Breast epithelium (tissue), 4 donors: Measurements from ENCODE around the gene FGL2. TPM values are rescaled to one million over a fixed set of nuclear protein-coding genes. Genes with fewer than 3 reads are reported as not detected.
"Not testable (repeated sequence)": the region's sequence is repeated elsewhere in the genome, so short reads cannot be mapped to it uniquely, and the experiment has no call there.

Experiments
- DNase-seq, 2 donors: peaks; one replicate each; pipeline ENCODE4 v3.0.0-alpha.2; 2019; ENCODE audit warnings: low spot score in 2 of 2
- H3K27ac ChIP-seq, 2 donors: fragments of 200-600 bp; sonication (generic) in 1 of 2; one replicate each; pipeline ENCODE4 v1.5.1; 2016 to 2019; ENCODE audit warnings: mild to moderate bottlenecking in 1 of 2
- H3K27me3 ChIP-seq, 2 donors: fragments of 200-600 bp; sonication (generic) in 1 of 2; one replicate each; pipeline versions ENCODE4 v1.5.1 to v1.6.0; 2017 to 2019; ENCODE audit warnings: control low read depth in 1 of 2, mild to moderate bottlenecking in 1 of 2
- H3K36me3 ChIP-seq: fragments of 200-600 bp; one replicate; pipeline ENCODE4 v1.5.1; 2019
- H3K4me1 ChIP-seq, 2 donors: fragments of 200-600 bp; sonication (generic); one replicate each; pipeline ENCODE4 v1.5.1; 2016 to 2019; ENCODE audit warnings: control low read depth in 1 of 2
- H3K4me3 ChIP-seq, 3 donors: fragments of 200-600 bp; sonication (generic); 1 replicate in 2 of 3; 2 replicates in 1 of 3; pipeline ENCODE4 v1.5.1; 2016 to 2019; ENCODE audit warnings: mild to moderate bottlenecking in 3 of 3, moderate library complexity in 2 of 3
- H3K9me3 ChIP-seq, 2 donors: fragments of 200-600 bp; sonication (generic) in 1 of 2; one replicate each; pipeline ENCODE4 v1.5.1; 2016 to 2019; ENCODE audit warnings: control low read depth in 1 of 2
- POLR2A ChIP-seq: fragments of 450-650 bp; IDR thresholded peaks from one replicate; pipeline ENCODE4 v1.6.1; 2016; ENCODE audit warnings: antibody characterized with exemption, mild to moderate bottlenecking, moderate library complexity
- POLR2AphosphoS5 ChIP-seq, 3 donors: sonication (generic); formaldehyde crosslinking; IDR thresholded peaks; one replicate each; pipeline ENCODE4 v1.6.1; 2017; ENCODE audit warnings: antibody characterized with exemption in 3 of 3
- intact Hi-C: fragments of 100-400 bp; cut with DNase I; formaldehyde crosslinking; loops from one replicate; pipeline ENCODE4 v1.15.1; 2023; ENCODE audit warnings: low total_unique reads
- total RNA-seq, 3 donors: library from RNA; depleted of rRNA; stranded (reverse); fragments of >200 nt; gene quantifications; one replicate each; pipeline ENCODE4 v1.1.0, GENCODE V29; 2016
- TF ChIP-seq, protein P1 (sequence below), 3 donors: fragments of 450-650 bp; IDR thresholded peaks; one replicate each; pipeline ENCODE4 v1.5.1; 2016 to 2017; ENCODE audit warnings: antibody characterized with exemption in 3 of 3, mild to moderate bottlenecking in 3 of 3, moderate library complexity in 3 of 3

The FGL2 gene
- total RNA-seq, 3 donors from 2014 or later = 17.4 to 62.1 (median 23.3) TPM

DNA sequence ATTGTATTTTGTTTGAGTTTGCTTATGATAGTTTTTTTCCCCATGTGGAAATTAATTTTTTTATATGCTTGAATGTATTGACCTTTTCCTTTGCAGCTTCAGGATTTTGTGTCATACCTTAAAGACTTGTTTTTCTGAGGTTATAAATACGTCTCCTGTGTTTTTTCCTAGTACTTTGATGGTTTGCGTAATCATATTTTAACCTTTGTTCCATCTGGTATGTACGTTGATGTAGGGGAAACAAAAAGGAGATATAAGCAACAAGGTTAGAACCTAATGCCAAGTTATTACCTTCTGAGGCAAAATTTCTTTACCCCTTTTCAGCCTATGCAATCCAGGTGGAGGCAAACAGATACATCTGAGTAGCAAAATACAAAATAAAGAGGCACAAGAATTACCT lies 17.9 kb downstream of the FGL2 start:
- intact Hi-C loops = no loop called here
- no peak overlapping the region for H3K4me3 ChIP-seq
- TF ChIP-seq POLR2AphosphoS5 (IDR thresholded peaks at IDR 0.05) = no peak
- TF ChIP-seq POLR2A = no peak
- TF ChIP-seq, protein P1, sequence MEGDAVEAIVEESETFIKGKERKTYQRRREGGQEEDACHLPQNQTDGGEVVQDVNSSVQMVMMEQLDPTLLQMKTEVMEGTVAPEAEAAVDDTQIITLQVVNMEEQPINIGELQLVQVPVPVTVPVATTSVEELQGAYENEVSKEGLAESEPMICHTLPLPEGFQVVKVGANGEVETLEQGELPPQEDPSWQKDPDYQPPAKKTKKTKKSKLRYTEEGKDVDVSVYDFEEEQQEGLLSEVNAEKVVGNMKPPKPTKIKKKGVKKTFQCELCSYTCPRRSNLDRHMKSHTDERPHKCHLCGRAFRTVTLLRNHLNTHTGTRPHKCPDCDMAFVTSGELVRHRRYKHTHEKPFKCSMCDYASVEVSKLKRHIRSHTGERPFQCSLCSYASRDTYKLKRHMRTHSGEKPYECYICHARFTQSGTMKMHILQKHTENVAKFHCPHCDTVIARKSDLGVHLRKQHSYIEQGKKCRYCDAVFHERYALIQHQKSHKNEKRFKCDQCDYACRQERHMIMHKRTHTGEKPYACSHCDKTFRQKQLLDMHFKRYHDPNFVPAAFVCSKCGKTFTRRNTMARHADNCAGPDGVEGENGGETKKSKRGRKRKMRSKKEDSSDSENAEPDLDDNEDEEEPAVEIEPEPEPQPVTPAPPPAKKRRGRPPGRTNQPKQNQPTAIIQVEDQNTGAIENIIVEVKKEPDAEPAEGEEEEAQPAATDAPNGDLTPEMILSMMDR (IDR thresholded peaks at IDR 0.05) = no peak
- H3K9me3 ChIP-seq = no peaks in the 10 kb centered on the region
- DNase-seq = no peak
- H3K4me1 ChIP-seq = no peaks in the 10 kb centered on the region
- H3K27ac ChIP-seq = no peak overlapping the region
- H3K27me3 ChIP-seq = no peaks in the 10 kb centered on the region
- H3K36me3 ChIP-seq = no peaks in the 10 kb centered on the region

DNA sequence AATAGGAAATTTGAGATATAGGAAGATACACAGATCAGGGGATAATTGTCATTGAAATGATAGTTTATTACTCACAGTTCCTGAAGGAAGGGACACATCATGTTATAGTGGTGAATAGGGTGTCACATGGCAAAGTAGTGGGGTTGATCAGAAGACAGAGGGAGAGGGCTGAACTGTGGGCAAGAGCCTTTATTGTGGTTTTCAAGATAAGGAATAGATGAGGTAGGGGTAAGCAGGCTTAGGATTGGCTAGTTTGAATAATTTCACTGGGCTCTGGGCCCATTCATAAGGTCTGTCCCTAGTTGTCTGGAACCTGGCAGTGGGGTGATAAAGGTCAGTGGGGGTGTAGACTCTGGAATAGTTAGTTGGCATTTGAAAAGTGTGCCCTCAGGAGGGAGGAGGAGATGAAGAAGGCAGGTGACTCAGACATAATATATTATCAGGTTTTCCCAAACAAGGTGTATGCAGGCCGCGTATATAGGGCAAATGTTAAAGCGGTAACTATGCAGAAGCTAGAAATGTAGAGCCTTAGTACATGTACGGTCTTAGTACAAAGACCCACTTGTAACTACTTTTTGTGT lies 18.5 kb downstream of the FGL2 start:
- H3K36me3 ChIP-seq = no peaks in the 10 kb centered on the region
- intact Hi-C loops = no loop called here
- no peaks in the 10 kb centered on the region for H3K4me1 ChIP-seq
- DNase-seq = no peak
- TF ChIP-seq POLR2A = no peak
- TF ChIP-seq, protein P1 (IDR thresholded peaks at IDR 0.05) = no peak
- TF ChIP-seq POLR2AphosphoS5 (IDR thresholded peaks at IDR 0.05) = no peak
- no peaks in the 10 kb centered on the region for H3K9me3 ChIP-seq
- H3K27ac ChIP-seq = no peak overlapping the region
- no peaks in the 10 kb centered on the region for H3K27me3 ChIP-seq
- H3K4me3 ChIP-seq = no peak overlapping the region

DNA sequence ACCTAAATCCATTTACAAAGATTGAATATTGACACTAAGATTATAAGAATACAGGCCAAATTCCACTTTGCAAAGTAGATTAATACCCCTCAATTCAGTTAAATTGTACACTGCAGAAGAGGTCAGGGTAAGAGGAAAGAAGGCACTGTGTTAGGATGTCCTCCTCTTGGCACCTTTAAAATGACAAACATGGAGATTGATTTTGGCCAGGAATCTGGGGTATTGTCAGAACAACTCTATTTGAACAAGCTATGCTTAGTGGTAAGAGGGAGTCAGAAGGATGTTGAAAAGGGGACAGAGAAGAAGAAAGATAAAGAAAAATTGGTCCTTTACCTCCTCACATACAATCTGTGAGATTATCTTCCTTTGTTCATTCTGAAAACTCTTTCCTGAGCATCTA lies 21.6 kb downstream of the FGL2 start:
- H3K4me3 ChIP-seq, DNase-seq, H3K27me3 ChIP-seq, H3K9me3 ChIP-seq, intact Hi-C loops, H3K36me3 ChIP-seq, H3K27ac ChIP-seq, H3K4me1 ChIP-seq: not testable (repeated sequence)

DNA sequence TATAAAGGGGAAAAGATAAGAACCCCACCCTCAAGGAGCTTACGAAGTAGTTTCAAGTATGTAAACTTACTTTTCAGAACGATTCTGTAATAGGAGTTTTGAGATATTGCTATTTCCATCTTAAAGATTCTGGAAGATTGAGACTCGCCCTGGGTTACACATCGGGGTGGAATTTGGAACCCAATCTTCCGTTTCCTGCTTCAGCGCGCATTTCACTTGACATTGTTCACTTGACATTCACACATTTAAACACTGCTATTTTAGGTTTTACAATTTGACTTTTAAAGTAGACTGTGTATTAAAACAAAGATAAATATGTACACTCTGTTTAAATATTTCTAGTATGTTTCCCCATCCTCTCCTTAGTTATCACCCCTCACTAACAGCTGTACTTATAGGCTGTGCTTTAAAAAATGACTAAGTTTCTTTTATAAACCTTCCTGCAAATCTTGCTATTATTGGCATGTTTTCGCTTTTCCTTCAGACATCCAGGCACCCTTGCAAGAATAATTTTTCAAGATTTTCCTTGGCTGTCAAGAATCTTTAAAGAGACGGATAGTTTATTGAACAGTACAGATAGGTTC lies 22.2 kb downstream of the FGL2 start:
- H3K9me3 ChIP-seq, H3K27me3 ChIP-seq, H3K36me3 ChIP-seq, DNase-seq, H3K4me3 ChIP-seq, intact Hi-C loops, H3K27ac ChIP-seq, H3K4me1 ChIP-seq: not testable (repeated sequence)

DNA sequence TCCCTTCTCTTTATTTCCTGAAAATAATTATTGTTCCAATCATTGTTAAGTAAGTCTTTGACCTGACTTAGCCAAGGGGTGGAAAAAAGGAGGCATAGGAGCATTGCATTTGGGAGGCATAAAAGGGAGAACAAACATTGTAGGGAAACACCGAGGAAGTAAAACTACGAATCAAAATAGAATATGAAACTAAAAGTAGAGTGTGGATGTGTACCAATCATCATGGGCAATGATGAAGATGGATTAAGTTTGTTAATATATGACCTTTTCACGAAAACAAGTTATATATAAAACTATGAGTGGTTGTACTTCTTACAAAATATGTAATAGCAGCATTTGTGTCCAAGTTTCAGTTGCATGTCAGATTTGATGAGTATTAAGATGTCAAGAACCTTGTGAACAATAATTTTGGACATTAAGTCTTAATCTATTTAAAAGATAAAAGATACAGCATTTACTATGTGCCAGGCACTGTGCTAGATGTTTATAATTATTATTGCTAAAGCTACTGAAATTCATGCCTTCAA lies 24.3 kb downstream of the FGL2 start:
- H3K4me3 ChIP-seq, H3K9me3 ChIP-seq, intact Hi-C loops, H3K27ac ChIP-seq, H3K4me1 ChIP-seq, DNase-seq, H3K36me3 ChIP-seq, H3K27me3 ChIP-seq: not testable (repeated sequence)

DNA sequence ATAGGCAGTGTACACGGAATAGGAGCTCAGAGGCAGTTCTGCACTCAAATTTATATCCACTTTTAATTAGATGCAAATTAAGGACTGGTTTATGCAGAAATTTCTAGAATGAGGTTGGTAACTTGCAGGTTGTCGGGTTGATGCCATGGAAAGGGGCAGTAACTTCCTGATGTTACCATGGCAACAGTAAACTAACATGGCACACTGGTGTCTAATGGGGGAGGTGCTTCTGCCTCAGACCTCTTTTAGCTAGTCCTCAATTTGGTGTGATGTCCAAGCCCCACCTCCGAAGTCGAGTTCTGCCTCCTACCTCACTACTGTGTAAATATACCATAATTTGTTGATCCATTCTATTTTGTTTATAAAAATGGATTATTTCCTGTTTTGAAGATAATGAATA lies 25.2 kb downstream of the FGL2 start:
- H3K4me1 ChIP-seq, H3K36me3 ChIP-seq, DNase-seq, intact Hi-C loops, H3K27ac ChIP-seq, H3K9me3 ChIP-seq, H3K27me3 ChIP-seq, H3K4me3 ChIP-seq: not testable (repeated sequence)

DNA sequence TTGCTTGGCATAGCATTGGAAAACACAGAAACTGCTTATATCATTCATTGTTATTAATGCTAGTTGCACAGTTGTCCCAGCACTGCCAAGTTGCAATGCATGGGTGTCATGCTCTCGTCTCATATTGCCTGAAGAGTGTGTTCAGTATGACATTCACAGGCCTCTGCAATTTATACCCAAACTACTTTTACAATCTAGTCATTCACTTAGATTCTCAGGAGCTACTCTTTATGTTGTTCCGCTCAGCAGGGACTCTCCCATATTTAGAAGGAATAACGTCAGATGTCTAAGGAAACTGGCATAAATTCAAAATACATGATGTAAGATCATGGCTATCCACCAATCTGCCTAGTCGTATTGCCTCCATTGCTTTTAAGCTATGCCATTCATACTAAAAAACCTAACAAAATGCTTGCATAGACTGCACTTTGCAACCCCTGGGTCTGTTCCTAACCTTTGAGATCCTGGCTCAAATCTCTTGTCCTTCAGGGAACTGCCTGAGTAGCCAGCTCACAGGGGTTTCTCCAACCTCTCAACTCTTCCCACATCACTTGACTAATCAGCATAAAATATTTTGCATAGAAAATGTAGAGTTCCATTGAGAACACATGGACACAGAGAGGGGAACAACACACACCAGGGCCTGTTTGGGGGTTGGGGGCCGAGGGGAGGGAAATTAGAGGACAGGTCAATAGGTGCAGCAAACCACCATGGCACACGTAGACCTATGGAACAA lies 27.0 kb downstream of the FGL2 start:
- H3K9me3 ChIP-seq, H3K27ac ChIP-seq, H3K36me3 ChIP-seq, H3K4me3 ChIP-seq, H3K4me1 ChIP-seq, DNase-seq, H3K27me3 ChIP-seq, intact Hi-C loops: not testable (repeated sequence)

DNA sequence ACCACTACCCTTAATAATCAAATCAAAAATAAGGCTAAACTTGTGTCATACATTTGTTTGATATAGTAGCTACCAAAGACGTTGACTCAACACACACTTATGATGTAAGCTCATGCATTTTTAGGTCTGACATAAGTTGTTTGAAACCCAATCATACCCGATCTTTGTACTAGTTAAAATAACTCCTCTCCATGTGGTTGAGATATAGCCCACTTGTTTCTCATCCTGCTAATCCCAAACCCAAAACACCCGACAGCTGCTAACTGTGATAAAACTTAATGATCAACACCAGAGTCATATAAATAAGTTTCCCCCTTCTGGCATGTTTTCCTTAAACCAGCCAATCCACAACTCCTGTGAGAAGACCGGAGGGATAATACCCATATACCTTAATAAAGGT lies 28.5 kb downstream of the FGL2 start:
- H3K27me3 ChIP-seq, DNase-seq, H3K4me3 ChIP-seq, H3K27ac ChIP-seq, H3K36me3 ChIP-seq, intact Hi-C loops, H3K4me1 ChIP-seq, H3K9me3 ChIP-seq: not testable (repeated sequence)
